22Rv1 (cell line): ENCODE data around the gene DNAJC5.

Experiments
- ZFX ChIP-seq: fragments of 450-650 bp; IDR thresholded peaks from 2 replicates; pipeline ENCODE4 v1.6.1; 2017; ENCODE audit warnings: antibody characterized with exemption, borderline replicate concordance
- TF ChIP-seq, protein P1 (sequence below): fragments of 450-650 bp; IDR thresholded peaks from 2 replicates; pipeline ENCODE4 v1.5.1; 2017; ENCODE audit warnings: mild to moderate bottlenecking

DNA sequence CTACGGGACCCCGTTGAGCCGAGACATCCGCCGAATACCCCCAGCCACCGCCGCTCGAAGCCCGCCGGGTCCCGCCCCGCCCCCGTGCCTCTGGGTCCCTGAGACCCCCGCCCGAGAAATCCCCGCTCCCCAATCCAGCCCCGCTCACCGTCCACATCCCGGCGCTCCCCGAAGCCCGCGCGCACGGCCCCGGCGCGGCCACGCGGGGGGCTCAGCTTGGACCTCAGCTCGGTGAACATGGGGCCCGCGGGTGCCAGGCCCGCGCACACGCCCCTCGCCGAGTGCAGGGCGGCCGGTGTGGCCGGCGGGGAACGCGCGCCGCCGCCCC lies 84.3 kb downstream of the DNAJC5 start:
- TF ChIP-seq, protein P1, sequence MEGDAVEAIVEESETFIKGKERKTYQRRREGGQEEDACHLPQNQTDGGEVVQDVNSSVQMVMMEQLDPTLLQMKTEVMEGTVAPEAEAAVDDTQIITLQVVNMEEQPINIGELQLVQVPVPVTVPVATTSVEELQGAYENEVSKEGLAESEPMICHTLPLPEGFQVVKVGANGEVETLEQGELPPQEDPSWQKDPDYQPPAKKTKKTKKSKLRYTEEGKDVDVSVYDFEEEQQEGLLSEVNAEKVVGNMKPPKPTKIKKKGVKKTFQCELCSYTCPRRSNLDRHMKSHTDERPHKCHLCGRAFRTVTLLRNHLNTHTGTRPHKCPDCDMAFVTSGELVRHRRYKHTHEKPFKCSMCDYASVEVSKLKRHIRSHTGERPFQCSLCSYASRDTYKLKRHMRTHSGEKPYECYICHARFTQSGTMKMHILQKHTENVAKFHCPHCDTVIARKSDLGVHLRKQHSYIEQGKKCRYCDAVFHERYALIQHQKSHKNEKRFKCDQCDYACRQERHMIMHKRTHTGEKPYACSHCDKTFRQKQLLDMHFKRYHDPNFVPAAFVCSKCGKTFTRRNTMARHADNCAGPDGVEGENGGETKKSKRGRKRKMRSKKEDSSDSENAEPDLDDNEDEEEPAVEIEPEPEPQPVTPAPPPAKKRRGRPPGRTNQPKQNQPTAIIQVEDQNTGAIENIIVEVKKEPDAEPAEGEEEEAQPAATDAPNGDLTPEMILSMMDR = no peak
- no peak for TF ChIP-seq ZFX
